Gastrocnemius medialis (tissue), 4 donors: Measurements from ENCODE around the gene CLDN7. TPM values are rescaled to one million over a fixed set of nuclear protein-coding genes. Genes with fewer than 3 reads are reported as not detected.
A peak's percentile ranks its signal among the peaks of the same experiment; 100 is the strongest.

ENCODE experiments used
- ATAC-seq, 2 donors: fragments of 150-250 bp; one replicate each; pipeline ENCODE4 v1.9.1; 2016
- DNase-seq, 2 donors: peaks; one replicate each; pipeline ENCODE4 v3.0.0-alpha.2; 2019
- H3K27ac ChIP-seq, 4 donors: fragments of 200-600 bp; sonication (generic); 1 replicate in 1 of 4; 2 replicates in 3 of 4; pipeline ENCODE4 v1.5.1; 2016 to 2018; ENCODE audit warnings: mild to moderate bottlenecking in 2 of 4, moderate library complexity in 1 of 4
- H3K27me3 ChIP-seq, 3 donors: fragments of 200-600 bp; sonication (generic) in 2 of 3; 1 replicate in 1 of 3; 2 replicates in 2 of 3; pipeline versions ENCODE4 v1.5.1 to v1.6.0; 2016 to 2019; ENCODE audit warnings: mild to moderate bottlenecking in 1 of 3, moderate library complexity in 1 of 3
- H3K36me3 ChIP-seq, 2 donors: fragments of 200-600 bp; sonication (generic) in 1 of 2; one replicate each; pipeline ENCODE4 v1.5.1; 2017 to 2018
- H3K4me1 ChIP-seq, 2 donors: fragments of 200-600 bp; sonication (generic) in 1 of 2; one replicate each; pipeline ENCODE4 v1.5.1; 2016 to 2017; ENCODE audit warnings: mild to moderate bottlenecking in 2 of 2
- H3K4me3 ChIP-seq, 4 donors: fragments of 200-600 bp; sonication (generic) in 3 of 4; 1 replicate in 1 of 4; 2 replicates in 3 of 4; pipeline ENCODE4 v1.5.1; 2016 to 2019; ENCODE audit warnings: mild to moderate bottlenecking in 2 of 4
- H3K9me3 ChIP-seq, 3 donors: fragments of 200-600 bp; sonication (generic) in 2 of 3; 1 replicate in 1 of 3; 2 replicates in 2 of 3; pipeline ENCODE4 v1.5.1; 2016 to 2019
- CTCF ChIP-seq, 5 experiments: fragments of 450-650 bp in 3 of 5; fragments of 200-600 bp in 2 of 5; sonication (generic) in 2 of 5; IDR thresholded peaks in 4 of 5; conservative IDR thresholded peaks in 1 of 5; 1 replicate in 4 of 5; 2 replicates in 1 of 5; pipeline ENCODE4 v1.5.1; 2016 to 2019; ENCODE audit warnings: antibody characterized with exemption in 5 of 5, mild to moderate bottlenecking in 3 of 5, moderate library complexity in 3 of 5
- POLR2A ChIP-seq, 2 donors: fragments of 450-650 bp; IDR thresholded peaks; one replicate each; pipeline ENCODE4 v1.6.1; 2017; ENCODE audit warnings: antibody characterized with exemption in 2 of 2, mild to moderate bottlenecking in 2 of 2, moderate library complexity in 2 of 2
- in situ Hi-C, 4 donors: fragments of 200-750 bp; cut with MboI; loops; one replicate each; pipeline versions ENCODE4 v1.15.0 to v1.8.0; 2017; ENCODE audit warnings: low sequenced_read_pairs in 4 of 4
- intact Hi-C: fragments of 100-400 bp; cut with DNase I; formaldehyde crosslinking; loops from one replicate; pipeline ENCODE4 v1.15.1; 2023; ENCODE audit warnings: low total_unique reads
- total RNA-seq, 4 donors: library from RNA; depleted of rRNA; stranded (reverse); fragments of >200 nt; gene quantifications; one replicate each; pipeline versions ENCODE4 v1.1.0 to v1.2.3, GENCODE V29; 2016

Gene CLDN7
- total RNA-seq, 4 donors from 2014 or later: 0.46 to 5.1 TPM; not detected in 2

- Histone ChIP-seq H3K4me3 (peak overlapping the region; percentile 79 to 98 (median 84)), H3K27ac (peak overlapping the region; percentile 93 to 99 (median 98)), H3K27me3 (no peaks in the 10 kb centered on the region), H3K36me3 (peaks cover 4 to 34% of the 10 kb centered on the region in 2 donors), H3K4me1 (peaks cover 34 to 36% of the 10 kb centered on the region in 2 donors), H3K9me3 (no peaks in the 10 kb centered on the region)
- DNase-seq (peak in 1 of 2 donors; percentile 66), ATAC-seq (peak; percentile 12)
- intact Hi-C loops (loop anchor here (1.0 to 10.0 kb wide), 7 partner anchors 21 to 537 kb away; partner anchors contain the start of genes ELP5, GABARAP, NEURL4 and POLR2A), in situ Hi-C loops (loop anchor here in 1 of 4 donors (10.0 kb wide), 1 partner anchor 53 kb away; the partner anchor contains the start of genes CTDNEP1 and ELP5)
- no peak for TF ChIP-seq POLR2A (IDR thresholded peaks at IDR 0.05)
- TF ChIP-seq CTCF (IDR thresholded peaks at IDR 0.05 in 4 of 5, conservative IDR thresholded peaks at IDR 0.05 in 1 of 5): peak in 2 of 5 experiments; percentile 15 to 35
Observed at GRCh38 chr17:7307686-7308624, 45.7 kb upstream of the CLDN7 start.

- peak within 1 kb of the TSS; percentile 93 to 99 (median 98) for H3K27ac ChIP-seq
- peak; percentile 100 for DNase-seq
- peaks cover 4 to 26% of the 10 kb centered on the region in 2 donors for H3K36me3 ChIP-seq
- in situ Hi-C loops: loop anchor here in 1 of 4 donors (10.0 kb wide), 1 partner anchor 52 kb away; the partner anchor contains the start of genes CTDNEP1 and ELP5
- peak; percentile 95 to 96 for TF ChIP-seq POLR2A (IDR thresholded peaks at IDR 0.05)
- no peak for TF ChIP-seq CTCF (IDR thresholded peaks at IDR 0.05 in 4 of 5, conservative IDR thresholded peaks at IDR 0.05 in 1 of 5)
- peak within 1 kb of the TSS; percentile 79 to 98 (median 84) for H3K4me3 ChIP-seq
- peaks cover 29 to 31% of the 10 kb centered on the region in 2 donors for H3K4me1 ChIP-seq
- peak; percentile 82 to 84 for ATAC-seq
- H3K27me3 ChIP-seq: no peaks in the 10 kb centered on the region
- intact Hi-C loops: loop anchor here (1.0 to 10.0 kb wide), 7 partner anchors 22 to 538 kb away; partner anchors contain the start of genes ELP5, GABARAP, NEURL4 and POLR2A
- no peaks in the 10 kb centered on the region for H3K9me3 ChIP-seq
Observed at GRCh38 chr17:7306911-7307685, 44.8 kb upstream of the CLDN7 start, which contains the start of gene EIF5A. EIF5A (plus strand) TSS chr17:7307628; CDS start chr17:7309636, 2,008 bp downstream.

- intact Hi-C loops: loop anchor here (10.0 kb wide), 1 partner anchor 541 kb away; no protein-coding TSS in a partner anchor
- in situ Hi-C loops: loop anchor here in 1 of 4 donors (10.0 kb wide), 1 partner anchor 49 kb away; the partner anchor contains the start of genes CTDNEP1 and ELP5
Observed at GRCh38 chr17:7304179-7304578, 41.9 kb upstream of the CLDN7 start.

More at GRCh38 chr17:7304179-7304578, 41.9 kb upstream of the CLDN7 start:
- Histone ChIP-seq H3K27ac (no peak overlapping the region), H3K36me3 (no peaks in the 10 kb centered on the region), H3K4me3 (no peak overlapping the region), H3K4me1 (peaks cover 4 to 7% of the 10 kb centered on the region in 2 donors), H3K27me3 (no peaks in the 10 kb centered on the region), H3K9me3 (no peaks in the 10 kb centered on the region)
- ATAC-seq (no peak), DNase-seq (no peak)
- TF ChIP-seq POLR2A (IDR thresholded peaks at IDR 0.05) (no peak), CTCF (IDR thresholded peaks at IDR 0.05 in 4 of 5, conservative IDR thresholded peaks at IDR 0.05 in 1 of 5) (no peak)
